Stimulated activated CD8-positive, alpha-beta memory T cell treated with anti-CD3 and anti-CD28 coated beads, Interleukin-12 subunit alpha, Interleukin-12 subunit beta, amount 100 ng/mL, for 4 hours (primary cell): ENCODE data around the gene ORC5.

Experiments
- DNase-seq: peaks from one replicate; pipeline ENCODE4 v3.0.0-alpha.2; 2020; ENCODE audit warnings: low read depth

ORC5 gene

GRCh38 chr7:104124893-104125477 is 82.8 kb downstream of the ORC5 start:
- DNase-seq, result no peak

- no peak for DNase-seq
These were observed 83.3 kb downstream of the ORC5 start for GRCh38 chr7:104124469-104124868.

- no peak for DNase-seq
These were observed 84.0 kb downstream of the ORC5 start for GRCh38 chr7:104123786-104124185.

GRCh38 chr7:104113788-104114187 is 94.0 kb downstream of the ORC5 start:
- DNase-seq, result no peak

- no peak for DNase-seq
These were observed 95.2 kb downstream of the ORC5 start for GRCh38 chr7:104112623-104113022.

- no peak for DNase-seq
These were observed 96.5 kb downstream of the ORC5 start for GRCh38 chr7:104111271-104111670.

GRCh38 chr7:104106108-104106905 is 101.5 kb downstream of the ORC5 start:
- DNase-seq, result no peak

- DNase-seq, result no peak
These were observed 108.9 kb downstream of the ORC5 start for GRCh38 chr7:104098890-104099289.

- DNase-seq, result no peak
These were observed 111.1 kb downstream of the ORC5 start for GRCh38 chr7:104096683-104097082.

- DNase-seq, result no peak
These were observed 114.7 kb downstream of the ORC5 start for GRCh38 chr7:104093127-104093526.

- no peak for DNase-seq
These were observed 116.6 kb downstream of the ORC5 start for GRCh38 chr7:104091242-104091641.

GRCh38 chr7:104089612-104090011 is 118.2 kb downstream of the ORC5 start:
- no peak for DNase-seq

GRCh38 chr7:104089061-104089460 is 118.8 kb downstream of the ORC5 start:
- no peak for DNase-seq
